GM21367 (cell line): Measurements from ENCODE around the gene UBL7.

ENCODE experiments used
- ATAC-seq: cut with Tn5 transposase; IDR thresholded peaks from one replicate; pipeline ENCODE4 v1.9.1; 2021; ENCODE audit not compliant: unreplicated experiment

UBL7 gene

GRCh38 chr15:74442063-74442462 lies 18.9 kb downstream of the UBL7 start:
- ATAC-seq: no peak

GRCh38 chr15:74441248-74441941 lies 19.6 kb downstream of the UBL7 start:
- no peak for ATAC-seq

DNA sequence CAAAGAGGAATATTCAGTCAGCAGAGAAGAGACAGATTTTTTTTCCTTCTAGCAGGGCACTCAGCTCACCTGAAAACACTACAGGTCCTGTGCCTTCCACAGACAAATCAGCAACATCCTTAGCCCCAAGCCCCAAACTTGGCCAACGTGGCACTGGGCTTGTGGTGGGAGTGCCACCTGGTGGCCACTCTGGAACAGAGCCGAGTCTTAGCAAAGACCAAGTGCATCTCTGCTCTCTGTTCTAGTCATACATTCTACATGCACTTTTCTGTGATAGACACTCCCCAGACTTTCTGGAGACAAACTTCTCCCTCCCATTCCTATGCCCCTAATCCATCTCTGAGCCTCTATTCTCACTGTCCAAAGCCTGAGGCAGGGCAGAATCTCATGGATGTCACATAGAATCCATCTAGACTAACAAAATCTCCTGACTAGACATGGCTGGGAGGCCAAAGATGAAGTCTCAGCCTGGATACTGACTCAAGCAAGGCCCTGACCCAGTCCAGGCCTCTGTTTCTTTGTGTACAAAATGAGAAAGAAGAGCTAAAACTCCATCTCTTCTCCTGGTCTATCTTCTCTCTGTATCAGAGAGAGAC lies 22.1 kb downstream of the UBL7 start:
- no peak for ATAC-seq

DNA sequence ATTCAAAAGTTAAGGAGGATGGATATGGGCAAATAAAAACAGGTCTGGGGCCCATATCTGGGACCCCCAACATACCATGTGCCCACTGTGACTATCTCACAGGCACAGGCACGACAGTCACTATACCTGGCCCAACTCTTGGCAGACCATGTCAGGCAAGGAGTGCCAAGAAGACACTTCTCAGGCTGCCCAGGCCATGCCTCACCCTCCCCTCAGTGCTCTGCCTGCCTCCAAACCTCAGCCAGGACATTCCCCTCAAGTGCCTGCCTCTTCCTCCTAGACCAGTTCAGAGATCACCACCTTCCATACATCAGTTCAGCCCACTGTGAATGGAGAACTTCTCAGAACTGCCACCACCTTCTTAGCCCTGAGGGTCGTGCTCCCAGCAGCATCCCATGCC lies 22.8 kb downstream of the UBL7 start:
- no peak for ATAC-seq

- no peak for ATAC-seq
Observed at GRCh38 chr15:74434263-74435136, 26.5 kb downstream of the UBL7 start.

GRCh38 chr15:74433592-74434262 lies 27.2 kb downstream of the UBL7 start, which contains the start of gene SEMA7A:
Gene SEMA7A (minus strand): TSS chr15:74433958. CDS start chr15:74433918, 40 bp downstream.
- ATAC-seq: peak; percentile 40

- peak; percentile 3 for ATAC-seq
Observed at GRCh38 chr15:74432968-74433591, 27.9 kb downstream of the UBL7 start.

DNA sequence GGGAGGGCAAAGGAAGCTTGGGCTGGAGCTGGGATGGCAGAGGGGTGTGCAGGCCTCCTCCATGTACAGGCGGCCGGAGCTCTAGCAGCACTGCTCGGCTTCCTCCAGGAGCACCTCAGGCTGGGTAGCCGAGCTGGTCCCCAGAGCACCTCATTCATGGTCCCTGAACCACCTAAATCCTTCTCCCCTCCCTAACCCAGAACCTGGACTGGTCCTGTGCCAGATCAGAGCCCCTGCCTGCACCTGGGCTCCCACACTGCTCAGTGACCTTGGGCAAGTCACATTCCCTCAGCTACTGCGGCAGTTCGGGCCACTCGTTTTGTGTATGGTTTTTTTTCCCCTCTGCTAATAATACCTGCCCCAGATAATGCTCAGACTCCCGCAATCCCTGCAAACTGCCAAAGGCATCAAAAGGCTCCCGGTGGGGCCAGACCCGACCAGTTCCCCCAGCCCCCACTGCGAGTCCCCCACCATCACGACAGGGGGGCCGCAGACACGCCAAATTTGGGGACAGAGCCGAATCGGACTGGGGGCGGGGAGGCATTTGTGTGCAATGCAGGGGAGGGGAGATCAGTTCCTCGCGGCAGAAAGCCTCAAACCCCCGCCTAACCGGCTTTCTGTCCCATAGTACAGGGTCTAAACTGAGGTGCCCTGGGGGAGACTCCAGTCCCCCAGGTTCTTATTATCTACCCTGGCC lies 28.5 kb downstream of the UBL7 start:
- ATAC-seq: no peak

DNA sequence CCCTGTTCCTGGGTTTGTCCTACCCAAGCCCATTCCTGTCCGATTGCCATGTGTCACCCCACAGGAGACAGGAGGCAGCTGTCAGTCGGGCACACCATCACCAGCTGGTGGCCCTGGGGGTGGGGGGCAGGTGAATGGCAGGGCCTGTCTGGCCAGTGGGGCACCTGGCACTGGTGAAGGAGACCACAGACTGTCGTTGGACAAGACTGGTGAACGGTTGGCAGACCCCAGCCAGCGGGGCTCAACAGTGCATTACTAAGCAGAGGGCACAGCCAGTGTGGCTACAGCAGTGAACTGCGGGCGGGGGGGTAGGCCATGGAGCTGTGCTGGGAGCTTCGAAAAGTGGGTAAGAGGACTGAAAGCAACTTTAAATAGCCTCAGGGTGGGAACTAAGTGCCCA lies 29.3 kb downstream of the UBL7 start:
- no peak for ATAC-seq

DNA sequence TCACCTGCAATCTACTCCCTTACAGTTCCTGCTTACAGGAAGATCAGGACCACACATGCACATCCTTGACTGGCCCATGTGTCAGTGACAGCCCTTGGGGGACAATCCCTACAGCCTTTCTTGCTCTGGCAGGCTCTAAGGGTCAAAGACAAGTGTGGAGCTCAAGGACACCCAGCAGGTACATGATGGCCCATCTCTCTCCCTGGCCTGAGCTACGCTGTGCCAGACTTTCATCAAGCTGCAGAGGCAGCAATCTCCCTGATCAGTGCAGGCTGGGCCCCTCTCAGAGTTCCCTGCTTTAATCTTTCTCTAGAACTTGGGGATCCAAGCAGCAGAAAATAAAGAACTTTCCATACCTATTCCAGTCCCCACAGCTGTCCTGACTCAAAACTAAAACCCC lies 29.8 kb downstream of the UBL7 start:
- ATAC-seq: no peak

- no peak for ATAC-seq
Observed at GRCh38 chr15:74430510-74430951, 30.4 kb downstream of the UBL7 start.

DNA sequence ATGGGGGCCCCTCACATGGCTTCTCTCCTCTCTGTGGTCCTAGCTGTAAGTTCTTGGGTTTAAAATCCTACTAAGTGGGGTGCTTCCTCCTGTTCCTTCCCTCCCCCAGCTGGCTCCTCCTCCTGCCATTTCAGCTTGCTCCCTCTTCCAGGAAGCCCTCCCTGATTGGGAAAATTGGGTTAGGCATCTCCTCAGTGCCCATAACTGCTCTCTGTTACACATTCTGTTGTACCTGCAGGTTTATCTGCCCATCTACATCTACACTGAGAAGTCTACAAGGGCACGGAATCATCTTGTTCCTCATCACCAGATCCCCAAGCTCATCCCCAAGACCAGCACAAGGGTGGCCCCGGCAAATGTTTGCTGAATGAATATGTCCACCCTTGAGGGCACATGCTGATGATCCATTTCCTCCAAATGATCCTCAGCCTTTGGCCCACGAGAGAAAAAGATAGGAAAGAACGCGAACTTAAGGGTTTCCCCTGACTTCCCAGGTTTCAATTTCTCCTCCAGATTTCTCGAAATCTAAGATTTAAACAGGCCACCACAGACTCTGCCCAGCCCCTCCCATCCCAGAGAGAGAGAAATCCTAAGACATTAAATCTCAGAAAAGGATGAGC lies 31.1 kb downstream of the UBL7 start:
- no peak for ATAC-seq

DNA sequence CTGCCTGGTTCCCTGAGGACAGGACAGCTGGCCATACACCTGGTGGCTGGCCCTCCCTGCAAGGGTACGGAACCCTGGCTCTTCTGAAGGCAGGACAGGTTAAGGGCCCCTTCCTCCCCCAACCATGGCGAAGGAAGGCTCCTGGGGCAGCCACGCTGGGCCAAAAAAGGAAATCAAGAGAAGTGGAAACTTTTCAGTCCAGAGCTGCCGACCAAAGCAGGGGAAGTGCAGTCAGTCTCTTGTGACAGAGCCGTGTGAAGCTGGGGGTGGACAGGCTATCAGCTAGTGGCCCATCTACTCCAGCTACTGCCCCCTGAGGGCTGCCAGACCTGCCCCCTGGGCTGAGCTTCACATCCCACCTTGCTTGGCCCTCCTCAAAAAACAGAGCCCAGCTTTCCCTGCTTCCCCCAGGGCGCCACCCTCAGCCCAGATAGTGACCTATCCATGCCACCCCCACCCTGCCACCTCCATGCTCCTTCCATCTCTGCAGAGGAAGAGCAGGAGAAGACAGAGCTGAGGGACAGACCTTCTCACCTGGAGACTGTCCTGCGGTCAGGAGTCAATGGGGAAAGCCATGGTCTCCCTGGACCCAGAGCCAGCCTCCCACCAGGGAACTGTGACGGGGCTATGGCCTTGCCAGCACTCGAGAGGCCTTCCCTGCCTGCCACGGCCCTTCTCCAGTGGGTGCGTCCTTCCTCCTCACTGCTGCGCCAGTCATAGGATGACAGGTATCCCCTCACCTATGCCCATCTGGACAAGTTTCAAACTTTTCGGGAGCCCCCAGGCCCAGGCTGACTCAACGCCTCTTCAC lies 31.8 kb downstream of the UBL7 start:
- ATAC-seq: no peak

DNA sequence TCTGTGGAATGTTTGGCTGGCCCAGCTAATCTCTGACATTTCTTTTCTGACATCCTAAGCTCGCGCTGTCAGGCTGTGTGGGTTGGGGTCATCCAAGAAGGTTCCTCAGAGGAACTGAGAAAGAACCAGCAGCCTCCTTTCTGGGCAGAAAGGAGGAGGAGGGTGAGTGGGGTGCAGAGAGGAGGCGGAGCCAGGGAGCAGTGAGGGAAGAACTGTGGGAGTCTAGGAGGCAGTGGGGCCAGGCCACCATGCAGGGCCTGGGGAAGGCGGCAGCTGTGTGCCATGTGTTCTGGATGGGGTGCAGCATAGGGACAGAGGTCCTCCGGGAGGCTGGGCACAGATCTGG lies 32.5 kb downstream of the UBL7 start:
- ATAC-seq: no peak

DNA sequence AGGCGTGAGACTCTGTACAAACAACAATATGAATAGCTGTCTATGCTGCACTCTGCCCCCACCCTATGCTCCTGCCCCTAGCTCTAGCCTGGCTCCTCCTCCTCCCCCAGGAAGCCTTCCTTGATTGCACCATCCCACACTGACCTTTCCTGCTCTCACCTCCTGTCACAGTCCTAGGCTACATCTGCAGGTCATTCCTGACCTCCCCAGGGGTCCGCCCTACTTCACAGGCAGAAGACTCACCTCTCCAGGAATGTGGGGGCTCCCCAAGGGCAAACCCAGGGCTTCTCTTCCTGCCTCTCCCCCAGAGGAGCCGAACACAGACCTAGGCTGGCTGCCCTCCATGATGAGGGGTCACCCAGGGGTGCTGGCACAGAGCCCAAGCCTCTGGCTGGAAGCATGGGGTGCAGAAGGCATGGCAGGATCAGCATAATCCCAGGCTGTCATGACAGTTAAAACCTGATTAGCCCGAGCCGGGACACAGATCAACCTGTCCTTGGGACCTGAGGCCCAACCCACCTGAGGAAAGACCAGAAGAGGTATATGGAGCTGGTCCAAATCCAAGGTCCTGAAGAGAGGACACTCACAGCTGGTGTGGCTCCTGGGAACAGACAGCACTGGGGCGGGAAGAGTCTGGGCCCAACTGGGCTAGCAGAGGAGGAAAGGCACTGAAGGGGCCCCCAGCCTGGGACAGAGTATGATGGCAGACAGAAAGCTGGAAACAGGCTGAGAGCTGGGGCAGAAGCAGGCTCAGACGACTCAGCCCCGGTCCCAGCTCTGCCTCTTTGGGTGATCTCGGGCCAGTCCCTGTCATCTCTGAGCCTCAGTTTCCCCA lies 33.1 kb downstream of the UBL7 start:
- ATAC-seq: no peak

GRCh38 chr15:74426404-74427281 lies 34.3 kb downstream of the UBL7 start:
- no peak for ATAC-seq

DNA sequence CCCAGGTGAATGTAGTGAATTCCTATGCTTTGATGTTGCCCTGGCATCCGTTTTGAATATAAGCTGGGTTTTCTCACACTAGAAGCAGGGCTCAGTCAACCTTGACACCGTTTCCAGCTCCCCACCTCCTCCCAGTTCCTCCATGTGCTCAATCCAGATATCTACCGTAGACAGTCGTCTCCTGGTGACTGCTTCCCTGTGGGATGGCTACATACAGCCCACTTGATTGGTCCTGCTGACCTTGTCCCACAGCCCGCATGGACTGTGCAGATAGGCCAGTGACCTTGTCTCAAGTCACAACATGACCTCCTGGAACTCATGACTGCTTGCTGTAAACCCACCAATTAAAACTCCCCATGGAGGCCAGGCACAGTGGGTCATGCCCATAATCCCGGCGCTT lies 35.3 kb downstream of the UBL7 start:
- ATAC-seq: no peak
